Testis (tissue), 3 donors: Measurements from ENCODE around the gene SLC6A5. TPM values are rescaled to one million over a fixed set of nuclear protein-coding genes. Genes with fewer than 3 reads are reported as not detected.

Source experiments
- DNase-seq: peaks from one replicate; pipeline ENCODE4 v3.0.0-alpha.2; 2019
- H3K27ac ChIP-seq, 2 donors: fragments of 200-600 bp; sonication (generic); one replicate each; pipeline ENCODE4 v1.5.1; 2019
- H3K27me3 ChIP-seq: fragments of 200-600 bp; sonication (generic); one replicate; pipeline ENCODE4 v1.5.1; 2019
- H3K36me3 ChIP-seq: fragments of 200-600 bp; sonication (generic); one replicate; pipeline ENCODE4 v1.5.1; 2017; ENCODE audit warnings: low read depth; ENCODE audit errors: missing control alignments
- H3K4me1 ChIP-seq: fragments of 200-600 bp; sonication (generic); one replicate; pipeline ENCODE4 v1.5.1; 2019
- H3K4me3 ChIP-seq, 2 donors: fragments of 200-600 bp; sonication (generic); one replicate each; pipeline ENCODE4 v1.5.1; 2017 to 2019
- H3K9me3 ChIP-seq: fragments of 200-600 bp; sonication (generic); one replicate; pipeline ENCODE4 v1.5.1; 2017
- POLR2A ChIP-seq: fragments of 450-650 bp; IDR thresholded peaks from one replicate; pipeline ENCODE4 v1.6.1; 2017; ENCODE audit warnings: antibody characterized with exemption, mild to moderate bottlenecking, moderate library complexity
- WGBS, 2 donors: methylation state at CpG; one replicate each; pipeline ENCODE4 v1.1.5; 2018; 5-methylcytosine and 5-hydroxymethylcytosine counted together
- intact Hi-C: fragments of 100-400 bp; cut with DNase I; formaldehyde crosslinking; loops from one replicate; pipeline ENCODE4 v1.15.1; 2023; ENCODE audit warnings: low total_unique reads
- polyA plus RNA-seq: library from polyadenylated mRNA; stranded (reverse); fragments of 350-450 nt; fragmentation: Illumina TruSeq; extraction: RNeasy Lipid Tissue Mini Kit (QIAGEN cat#74804); gene quantifications from one replicate; pipeline ENCODE4 v1.2.3, GENCODE V29; 2014; ENCODE audit warnings: low read depth, low replicate concordance; ENCODE audit not compliant: insufficient read depth
- total RNA-seq, 2 donors: library from RNA; depleted of rRNA; stranded (reverse); fragments of >200 nt; gene quantifications; one replicate each; pipeline ENCODE4 v1.2.3, GENCODE V29; 2016
- TF ChIP-seq, protein P1 (sequence below), 3 experiments: fragments of 450-650 bp in 2 of 3; fragments of 200-600 bp in 1 of 3; sonication (generic) in 1 of 3; IDR thresholded peaks; one replicate each; pipeline ENCODE4 v1.5.1; 2016 to 2019; ENCODE audit warnings: antibody characterized with exemption in 3 of 3, mild to moderate bottlenecking in 2 of 3, moderate library complexity in 1 of 3

SLC6A5 gene
- total and polyA plus RNA-seq, 3 donors from 2014 or later, result 1.5 to 2.1 (median 1.9) TPM

GRCh38 chr11:20661445-20661844 is 62.0 kb downstream of the SLC6A5 start:
- no peak for DNase-seq
- intact Hi-C loops, result no loop called here
- H3K27ac ChIP-seq, result no peak overlapping the region
- no peak overlapping the region for H3K4me3 ChIP-seq
- WGBS, 2 donors, result 72 to 73% methylated on average over 3 of the region's 3 CpGs
- no peaks in the 10 kb centered on the region for H3K4me1 ChIP-seq
- no peaks in the 10 kb centered on the region for H3K27me3 ChIP-seq
- no peaks in the 10 kb centered on the region for H3K36me3 ChIP-seq
- TF ChIP-seq POLR2A, result no peak
- TF ChIP-seq, protein P1, sequence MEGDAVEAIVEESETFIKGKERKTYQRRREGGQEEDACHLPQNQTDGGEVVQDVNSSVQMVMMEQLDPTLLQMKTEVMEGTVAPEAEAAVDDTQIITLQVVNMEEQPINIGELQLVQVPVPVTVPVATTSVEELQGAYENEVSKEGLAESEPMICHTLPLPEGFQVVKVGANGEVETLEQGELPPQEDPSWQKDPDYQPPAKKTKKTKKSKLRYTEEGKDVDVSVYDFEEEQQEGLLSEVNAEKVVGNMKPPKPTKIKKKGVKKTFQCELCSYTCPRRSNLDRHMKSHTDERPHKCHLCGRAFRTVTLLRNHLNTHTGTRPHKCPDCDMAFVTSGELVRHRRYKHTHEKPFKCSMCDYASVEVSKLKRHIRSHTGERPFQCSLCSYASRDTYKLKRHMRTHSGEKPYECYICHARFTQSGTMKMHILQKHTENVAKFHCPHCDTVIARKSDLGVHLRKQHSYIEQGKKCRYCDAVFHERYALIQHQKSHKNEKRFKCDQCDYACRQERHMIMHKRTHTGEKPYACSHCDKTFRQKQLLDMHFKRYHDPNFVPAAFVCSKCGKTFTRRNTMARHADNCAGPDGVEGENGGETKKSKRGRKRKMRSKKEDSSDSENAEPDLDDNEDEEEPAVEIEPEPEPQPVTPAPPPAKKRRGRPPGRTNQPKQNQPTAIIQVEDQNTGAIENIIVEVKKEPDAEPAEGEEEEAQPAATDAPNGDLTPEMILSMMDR (IDR thresholded peaks at IDR 0.05), result no peak
- H3K9me3 ChIP-seq, result no peaks in the 10 kb centered on the region

DNA sequence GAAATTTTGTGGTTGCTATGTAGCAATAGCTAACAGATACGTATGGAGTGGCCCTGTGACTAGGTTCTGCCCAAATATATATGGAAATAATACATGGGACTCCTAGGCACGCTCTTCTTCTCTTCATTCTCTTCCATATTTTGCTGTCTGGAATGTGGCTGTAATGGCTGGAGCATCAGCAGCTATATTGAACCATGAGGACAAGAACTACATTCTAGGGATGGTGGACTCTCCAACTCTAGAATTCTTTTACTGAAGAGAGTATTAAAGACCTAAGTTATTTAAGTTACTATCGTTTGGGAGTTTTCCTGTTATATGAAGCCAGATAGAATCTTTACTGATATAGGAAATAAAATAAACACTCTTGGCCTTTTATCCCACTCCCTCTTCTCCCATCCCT is 62.4 kb downstream of the SLC6A5 start:
- intact Hi-C loops, result no loop called here
- Histone ChIP-seq H3K27ac (no peak overlapping the region), H3K4me1 (no peaks in the 10 kb centered on the region), H3K4me3 (no peak overlapping the region), H3K27me3 (no peaks in the 10 kb centered on the region), H3K9me3 (no peaks in the 10 kb centered on the region), H3K36me3 (no peaks in the 10 kb centered on the region)
- DNase-seq, result no peak
- 83 to 87% methylated on average over 3 of the region's 3 CpGs for whole genome bisulfite sequencing, 2 donors
- TF ChIP-seq POLR2A, result no peak
- TF ChIP-seq, protein P1 (IDR thresholded peaks at IDR 0.05), result no peak

GRCh38 chr11:20668131-20668809 is 68.9 kb downstream of the SLC6A5 start:
- DNase-seq, result no peak
- intact Hi-C loops, result no loop called here
- peak overlapping the region; percentile 14 to 32 for H3K4me3 ChIP-seq

DNA sequence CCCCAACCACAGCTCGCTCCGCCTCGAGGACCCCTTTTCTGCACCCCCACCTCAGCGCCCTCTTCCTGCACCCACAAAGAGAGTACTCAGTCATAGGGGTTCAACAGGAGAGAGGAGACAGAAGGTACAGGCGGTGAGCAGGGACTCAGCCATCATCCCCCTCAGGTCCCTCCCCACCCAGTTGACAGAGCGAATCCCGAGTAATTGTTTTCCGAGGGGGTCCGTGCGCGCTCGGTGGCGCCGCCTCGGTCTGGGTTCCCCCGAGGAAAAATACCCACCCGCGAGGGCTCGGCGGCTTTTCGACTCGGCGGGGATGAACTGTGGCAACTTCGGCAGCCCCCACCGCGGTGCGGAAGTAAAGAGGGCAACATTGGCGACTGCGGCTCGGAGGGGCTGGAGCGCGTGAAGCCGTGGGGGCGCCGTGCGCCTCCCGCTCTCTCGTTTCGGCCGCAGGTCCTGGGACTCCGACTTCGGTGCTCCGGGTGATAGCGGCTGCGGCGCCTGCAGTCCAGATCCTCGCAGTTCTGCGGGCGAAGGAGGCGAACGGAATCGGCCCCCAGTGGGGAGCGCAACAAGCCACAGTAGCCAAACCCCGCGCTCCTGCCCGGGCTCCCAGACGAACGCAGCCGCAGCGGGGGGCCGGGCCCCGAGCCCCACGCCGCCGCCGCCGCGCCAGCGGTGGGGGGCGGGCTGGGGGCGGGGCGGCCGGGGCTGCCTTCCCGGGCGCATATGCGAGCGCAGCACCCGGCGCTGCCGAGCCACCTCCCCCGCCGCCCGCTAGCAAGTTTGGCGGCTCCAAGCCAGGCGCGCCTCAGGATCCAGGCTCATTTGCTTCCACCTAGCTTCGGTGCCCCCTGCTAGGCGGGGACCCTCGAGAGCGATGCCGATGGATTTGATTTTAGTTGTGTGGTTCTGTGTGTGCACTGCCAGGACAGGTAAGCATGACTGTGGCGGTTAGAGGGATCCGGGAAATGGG is 69.7 kb downstream of the SLC6A5 start, which contains the start of gene NELL1:
Gene NELL1, plus strand, starts transcription at position 743 of the 976 bp plus-strand sequence.
- Histone ChIP-seq H3K27me3 (no peaks in the 10 kb centered on the region), H3K4me3 (peak within 1 kb of the TSS; percentile 32 to 47), H3K36me3 (no peaks in the 10 kb centered on the region), H3K27ac (no peak within 1 kb of the TSS), H3K4me1 (no peaks in the 10 kb centered on the region), H3K9me3 (no peaks in the 10 kb centered on the region)
- DNase-seq, result no peak
- intact Hi-C loops, result no loop called here
- WGBS, 2 donors, result 0 to 2% methylated on average over 14 to 60 of the region's 93 CpGs
- TF ChIP-seq, protein P1 (IDR thresholded peaks at IDR 0.05), result no peak
- no peak for TF ChIP-seq POLR2A

More at GRCh38 chr11:20668131-20668809, 68.9 kb downstream of the SLC6A5 start:
- H3K36me3 ChIP-seq, result no peaks in the 10 kb centered on the region
- H3K27ac ChIP-seq, result no peak overlapping the region
- TF ChIP-seq, protein P1 (IDR thresholded peaks at IDR 0.05), result no peak
- TF ChIP-seq POLR2A, result no peak
- no peaks in the 10 kb centered on the region for H3K9me3 ChIP-seq
- WGBS, 2 donors, result 7 to 11% methylated on average over 10 of the region's 10 CpGs
- H3K4me1 ChIP-seq, result no peaks in the 10 kb centered on the region
- no peaks in the 10 kb centered on the region for H3K27me3 ChIP-seq
